Esophagus muscularis mucosa (tissue), 4 donors: Measurements from ENCODE around the gene TUBA3E. TPM values are rescaled to one million over a fixed set of nuclear protein-coding genes. Genes with fewer than 3 reads are reported as not detected.
A peak's percentile ranks its signal among the peaks of the same experiment; 100 is the strongest.

ENCODE experiments used
- DNase-seq: peaks from one replicate; pipeline ENCODE4 v3.0.0-alpha.2; 2017; ENCODE audit errors: extremely low spot score
- H3K27ac ChIP-seq, 4 donors: fragments of 200-600 bp; sonication (generic); replicated peaks in 1 of 4; 1 replicate in 3 of 4; 2 replicates in 1 of 4; pipeline ENCODE4 v1.5.1; 2016 to 2019; ENCODE audit warnings: mild to moderate bottlenecking in 1 of 4
- H3K27me3 ChIP-seq, 4 donors: fragments of 200-600 bp; sonication (generic); one replicate each; pipeline versions ENCODE4 v1.5.1 to v1.6.0; 2016 to 2019
- H3K36me3 ChIP-seq, 4 donors: fragments of 200-600 bp; sonication (generic); one replicate each; pipeline ENCODE4 v1.5.1; 2016 to 2019
- H3K4me1 ChIP-seq, 4 donors: fragments of 200-600 bp; sonication (generic); one replicate each; pipeline ENCODE4 v1.5.1; 2016 to 2019
- H3K4me3 ChIP-seq, 4 donors: fragments of 200-600 bp; sonication (generic); 1 replicate in 2 of 4; 2 replicates in 2 of 4; pipeline ENCODE4 v1.5.1; 2016 to 2019; ENCODE audit warnings: mild to moderate bottlenecking in 4 of 4, moderate library complexity in 1 of 4
- H3K9me3 ChIP-seq, 4 donors: fragments of 200-600 bp; sonication (generic); 1 replicate in 3 of 4; 2 replicates in 1 of 4; pipeline ENCODE4 v1.5.1; 2016 to 2019
- CTCF ChIP-seq, 3 experiments: fragments of 200-600 bp in 2 of 3; fragments of 450-650 bp in 1 of 3; sonication (generic) in 2 of 3; IDR thresholded peaks; one replicate each; pipeline ENCODE4 v1.5.1; 2017 to 2019; ENCODE audit warnings: antibody characterized with exemption in 3 of 3, mild to moderate bottlenecking in 2 of 3, moderate library complexity in 1 of 3
- EP300 ChIP-seq: sonication (generic); formaldehyde crosslinking; IDR thresholded peaks from one replicate; pipeline ENCODE4 v1.6.1; 2017; ENCODE audit warnings: antibody characterized with exemption
- POLR2A ChIP-seq: fragments of 450-650 bp; IDR thresholded peaks from one replicate; pipeline ENCODE4 v1.6.1; 2017; ENCODE audit warnings: antibody characterized with exemption, moderate library complexity, mild to moderate bottlenecking, low read depth
- POLR2AphosphoS5 ChIP-seq, 2 donors: sonication (generic); formaldehyde crosslinking; IDR thresholded peaks; one replicate each; pipeline ENCODE4 v1.6.1; 2017; ENCODE audit warnings: antibody characterized with exemption in 2 of 2
- WGBS: methylation state at CpG from one replicate; pipeline ENCODE4 v1.1.5; 2018; 5-methylcytosine and 5-hydroxymethylcytosine counted together
- intact Hi-C: fragments of 100-400 bp; cut with DNase I; formaldehyde crosslinking; loops from one replicate; pipeline ENCODE4 v1.15.1; 2023
- total RNA-seq, 4 donors: library from RNA; depleted of rRNA; stranded (reverse); fragments of >200 nt; gene quantifications; one replicate each; pipeline versions ENCODE4 v1.1.0 to v1.2.1, GENCODE V29; 2016

Gene TUBA3E
- not detected for total RNA-seq

- Histone ChIP-seq H3K4me3 (no peak within 1 kb of the TSS), H3K27me3 (no peaks in the 10 kb centered on the region), H3K4me1 (no peaks in the 10 kb centered on the region), H3K36me3 (no peaks in the 10 kb centered on the region), H3K9me3 (no peaks in the 10 kb centered on the region), H3K27ac (no peak within 1 kb of the TSS)
- intact Hi-C loops: no loop called here
- WGBS: 100% methylated on average over 4 of the region's 26 CpGs
- TF ChIP-seq CTCF (IDR thresholded peaks at IDR 0.05) (no peak), POLR2A (no peak), EP300 (no peak), POLR2AphosphoS5 (IDR thresholded peaks at IDR 0.05) (no peak)
- DNase-seq: no peak
These were observed at the start of gene TUBA3E for GRCh38 chr2:130198343-130198742. Gene TUBA3E (minus strand): TSS chr2:130198439. CDS start chr2:130198360, 79 bp downstream.

DNA sequence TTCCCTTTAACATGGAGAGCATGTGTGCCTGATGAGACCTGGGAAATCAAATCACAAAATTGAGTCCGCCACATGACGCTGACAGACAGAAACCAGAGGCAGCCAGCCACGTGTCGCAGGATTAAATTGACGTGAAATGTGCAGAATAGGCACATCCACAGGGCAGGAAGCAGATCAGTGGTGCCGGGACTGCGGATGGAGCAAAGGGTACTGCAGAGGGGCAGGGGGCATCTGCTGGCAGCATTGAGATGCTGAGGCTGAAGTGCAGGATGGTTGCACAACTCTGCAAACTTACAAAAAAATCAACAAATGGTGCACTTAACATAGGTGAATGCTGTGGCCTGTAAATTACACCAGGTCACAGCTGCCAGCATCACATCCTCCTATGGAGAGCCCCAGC lies 48.2 kb upstream of the TUBA3E start:
- no peak overlapping the region for H3K27ac ChIP-seq
- no peak for TF ChIP-seq POLR2AphosphoS5 (IDR thresholded peaks at IDR 0.05)
- TF ChIP-seq EP300: no peak
- no peak for TF ChIP-seq POLR2A
- no peak for TF ChIP-seq CTCF (IDR thresholded peaks at IDR 0.05)
- peak; percentile 55 for DNase-seq
- peaks cover 0 to 3% (median 0%) of the 10 kb centered on the region in 4 donors for H3K9me3 ChIP-seq
- H3K36me3 ChIP-seq: no peaks in the 10 kb centered on the region
- 64% methylated on average over 7 of the region's 7 CpGs for whole genome bisulfite sequencing
- no peaks in the 10 kb centered on the region for H3K4me1 ChIP-seq
- no peak overlapping the region for H3K4me3 ChIP-seq
- H3K27me3 ChIP-seq: peaks cover 0 to 45% (median 0%) of the 10 kb centered on the region in 4 donors
- intact Hi-C loops: no loop called here

DNA sequence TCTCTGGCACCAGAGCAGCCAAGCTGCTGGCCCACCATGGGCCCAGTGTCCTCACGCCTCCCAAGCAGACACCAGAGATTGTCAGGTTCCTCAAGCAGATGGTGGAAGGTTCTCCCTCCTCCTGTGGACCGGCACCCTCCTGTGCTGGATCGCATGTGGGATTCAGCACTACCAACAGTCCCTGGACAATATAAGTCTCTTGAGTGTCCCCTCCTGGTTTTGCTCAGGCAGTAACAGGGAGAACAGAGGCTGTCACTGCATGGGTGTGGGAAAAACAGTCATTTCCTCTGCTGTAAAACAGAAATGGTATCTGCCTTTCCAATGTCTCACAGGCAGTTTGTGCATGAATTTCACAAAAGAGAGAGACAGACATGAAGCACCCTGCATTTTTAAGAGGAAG lies 47.7 kb upstream of the TUBA3E start:
- intact Hi-C loops: no loop called here
- H3K27ac ChIP-seq: no peak overlapping the region
- H3K4me1 ChIP-seq: no peaks in the 10 kb centered on the region
- no peak for TF ChIP-seq POLR2AphosphoS5 (IDR thresholded peaks at IDR 0.05)
- no peak for TF ChIP-seq POLR2A
- TF ChIP-seq CTCF (IDR thresholded peaks at IDR 0.05): no peak
- no peak for TF ChIP-seq EP300
- H3K9me3 ChIP-seq: peaks cover 0 to 3% (median 0%) of the 10 kb centered on the region in 4 donors
- peaks cover 0 to 41% (median 0%) of the 10 kb centered on the region in 4 donors for H3K27me3 ChIP-seq
- no peak overlapping the region for H3K4me3 ChIP-seq
- peak; percentile 21 for DNase-seq
- 67% methylated on average over 3 of the region's 3 CpGs for WGBS
- H3K36me3 ChIP-seq: no peaks in the 10 kb centered on the region

- Histone ChIP-seq H3K27me3 (peaks cover 0 to 28% (median 0%) of the 10 kb centered on the region in 4 donors), H3K4me1 (no peaks in the 10 kb centered on the region), H3K27ac (no peak overlapping the region), H3K4me3 (no peak overlapping the region), H3K36me3 (no peaks in the 10 kb centered on the region), H3K9me3 (peaks cover 0 to 3% (median 0%) of the 10 kb centered on the region in 4 donors)
- intact Hi-C loops: no loop called here
- DNase-seq: no peak
- 84% methylated on average over 2 of the region's 2 CpGs for WGBS
- no peak for TF ChIP-seq CTCF (IDR thresholded peaks at IDR 0.05)
- TF ChIP-seq POLR2A: no peak
- no peak for TF ChIP-seq POLR2AphosphoS5 (IDR thresholded peaks at IDR 0.05)
- TF ChIP-seq EP300: no peak
These were observed 45.1 kb upstream of the TUBA3E start for GRCh38 chr2:130243359-130243758.
